H1 (cell line): Measurements from ENCODE around the gene DPYD. TPM values are rescaled to one million over a fixed set of nuclear protein-coding genes. Genes with fewer than 3 reads are reported as not detected.

Experiments used
- BRCA1 ChIP-seq: IDR thresholded peaks from 2 replicates; pipeline ENCODE4 v1.6.1; 2012; ENCODE audit warnings: low read depth, low read length, improper control_type of control experiment
- CBX8 ChIP-seq: fragments of 300-800, 300-1000 bp; sonication (generic); IDR thresholded peaks from 2 replicates; pipeline ENCODE4 v1.7.1; 2016; ENCODE audit warnings: low read depth, low read length, borderline replicate concordance
- CTBP2 ChIP-seq: IDR thresholded peaks from 2 replicates; pipeline ENCODE4 v1.7.0; 2011; ENCODE audit warnings: borderline replicate concordance, mild to moderate bottlenecking, moderate library complexity, mixed read lengths, low read length; ENCODE audit not compliant: insufficient read depth, insufficient read length
- MAX ChIP-seq: IDR thresholded peaks from 2 replicates; pipeline ENCODE4 v1.6.1; 2012; ENCODE audit warnings: inconsistent platforms
- POLR2A ChIP-seq, 2 experiments: IDR thresholded peaks; 1 replicate in 1 of 2; 2 replicates in 1 of 2; pipeline ENCODE4 v1.6.1; 2011; ENCODE audit warnings: low read depth in 2 of 2, low read length in 2 of 2, mild to moderate bottlenecking in 2 of 2; ENCODE audit errors: control extremely low read depth in 1 of 2
- RNF2 ChIP-seq: fragments of 200-900, 300-1000 bp; sonication (generic); IDR thresholded peaks from 2 replicates; pipeline ENCODE4 v1.7.1; 2016; ENCODE audit warnings: borderline replicate concordance, low read depth, mild to moderate bottlenecking, antibody characterized with exemption, low read length; ENCODE audit not compliant: poor library complexity, severe bottlenecking; ENCODE audit errors: missing control alignments
- SIN3A ChIP-seq, 2 experiments: IDR thresholded peaks in 1 of 2; conservative IDR thresholded peaks in 1 of 2; 2 replicates each; pipeline ENCODE4 v1.6.1; 2011 to 2012; ENCODE audit warnings: low read length in 2 of 2, improper control_type of control experiment in 1 of 2, low read depth in 1 of 2, mild to moderate bottlenecking in 1 of 2
- TAF1 ChIP-seq: IDR thresholded peaks from 2 replicates; pipeline ENCODE4 v1.6.1; 2011; ENCODE audit warnings: mild to moderate bottlenecking, low read depth, low read length
- TBP ChIP-seq: IDR thresholded peaks from 2 replicates; pipeline ENCODE4 v1.6.1; 2011; ENCODE audit warnings: low read depth, low read length, improper control_type of control experiment
- YY1 ChIP-seq: IDR thresholded peaks from 2 replicates; pipeline ENCODE4 v1.6.1; 2011; ENCODE audit warnings: low read depth, mild to moderate bottlenecking, low read length
- ZNF274 ChIP-seq: IDR thresholded peaks from 2 replicates; pipeline ENCODE4 v1.7.0; 2012; ENCODE audit warnings: low read length, borderline replicate concordance; ENCODE audit errors: extremely low read depth
- polyA plus RNA-seq, 7 experiments: library from polyadenylated mRNA; depleted of rRNA in 3 of 7; stranded (reverse) in 5 of 7; unstranded in 2 of 7; fragments of >200 nt in 5 of 7; fragments of 200-250 nt in 2 of 7; gene quantifications; 1 replicate in 5 of 7; 2 replicates in 1 of 7; 4 replicates in 1 of 7; pipeline versions ENCODE4 v1.2.1 to v1.2.3, GENCODE V29; 2011 to 2013; ENCODE audit warnings: missing spikeins in 2 of 7, mixed read lengths in 2 of 7
- total RNA-seq: library from RNA; stranded (reverse); fragmentation: NEBNext Ultra II Directional; extraction: Animal tissue kit (Norgen Biotek cat#: 25700); gene quantifications from 2 replicates; pipeline ENCODE4 v1.2.1, GENCODE V29; 2021

Gene DPYD
- total and polyA plus RNA-seq, 2 of the 8 experiments (the other 6 are each of a cell fraction or from before 2014, with no cell fraction given) = 0.29 to 0.73 TPM

GRCh38 chr1:97271916-97272788 is 648.7 kb downstream of the DPYD start (continued):
- no peak for TF ChIP-seq CBX8
- no peak for TF ChIP-seq ZNF274
- TF ChIP-seq YY1 = no peak
- TF ChIP-seq TAF1 = no peak
- no peak for TF ChIP-seq POLR2A (IDR thresholded peaks at IDR 0.05; ENCODE audit: control extremely low read depth in 1 of 2, low read depth in 2 of 2, low read length in 2 of 2)
- TF ChIP-seq RNF2 = no peak
- TF ChIP-seq MAX = no peak
- TF ChIP-seq TBP = no peak
- no peak for TF ChIP-seq SIN3A (conservative IDR thresholded peaks at IDR 0.05 in 1 of 2, IDR thresholded peaks at IDR 0.05 in 1 of 2; ENCODE audit: low read depth in 1 of 2, low read length in 2 of 2)
- TF ChIP-seq BRCA1 = no peak
- no peak for TF ChIP-seq CTBP2
